Kidney (tissue), 14 donors: ENCODE measurements around the gene FASTK. TPM values are rescaled to one million over a fixed set of nuclear protein-coding genes. Genes with fewer than 3 reads are reported as not detected.

Source experiments
- DNase-seq, 5 donors: peaks; one replicate each; pipeline ENCODE4 v3.0.0-alpha.2; 2013 to 2020
- FAIRE-seq: peaks from 2 replicates; lab custom pipeline; 2012; peaks lifted over from hg19 to GRCh38; lab: Jason Lieb, UNC
- H3K27ac ChIP-seq, 2 donors: one replicate each; pipeline ENCODE4 v1.7.0; 2013; ENCODE audit warnings: low read depth in 2 of 2, low read length in 2 of 2, inconsistent platforms in 1 of 2
- H3K27me3 ChIP-seq: one replicate; pipeline ENCODE4 v1.7.1; 2013; ENCODE audit warnings: low read length, inconsistent platforms; ENCODE audit not compliant: control insufficient read depth, insufficient read depth
- H3K36me3 ChIP-seq, 3 donors: one replicate each; pipeline versions ENCODE4 v1.7.0 to v1.7.1; 2013; ENCODE audit warnings: low read length in 3 of 3, control low read depth in 1 of 3, inconsistent platforms in 1 of 3; ENCODE audit not compliant: insufficient read depth in 3 of 3, control insufficient read depth in 2 of 3
- H3K4me1 ChIP-seq, 3 donors: one replicate each; pipeline versions ENCODE4 v1.7.0 to v1.7.1; 2013; ENCODE audit warnings: low read length in 3 of 3, inconsistent platforms in 1 of 3, low read depth in 1 of 3; ENCODE audit not compliant: control insufficient read depth in 2 of 3, insufficient read depth in 2 of 3
- H3K4me3 ChIP-seq, 3 donors: one replicate each; pipeline versions ENCODE4 v1.7.0 to v1.8.1; 2013; ENCODE audit warnings: low read length in 3 of 3, control low read depth in 1 of 3, inconsistent platforms in 1 of 3
- H3K9ac ChIP-seq, 3 donors: one replicate each; pipeline versions ENCODE4 v1.7.0 to v1.7.1; 2013; ENCODE audit warnings: low read length in 3 of 3, control low read depth in 1 of 3, inconsistent platforms in 1 of 3
- H3K9me3 ChIP-seq, 3 donors: one replicate each; pipeline versions ENCODE4 v1.7.0 to v1.7.1; 2013; ENCODE audit warnings: low read length in 3 of 3, control low read depth in 1 of 3, inconsistent platforms in 1 of 3; ENCODE audit not compliant: control insufficient read depth in 2 of 3, insufficient read depth in 1 of 3
- intact Hi-C: fragments of 100-400 bp; cut with DNase I; formaldehyde crosslinking; loops from one replicate; pipeline ENCODE4 v1.11.1; 2022
- polyA plus RNA-seq: library from polyadenylated mRNA; stranded (reverse); fragments of 350-450 nt; fragmentation: Illumina TruSeq; extraction: RNeasy Lipid Tissue Mini Kit (QIAGEN cat#74804); gene quantifications from one replicate; pipeline ENCODE4 v1.2.3, GENCODE V29; 2014; ENCODE audit warnings: low read depth, low replicate concordance; ENCODE audit not compliant: insufficient read depth
- total RNA-seq: library from RNA; stranded (reverse); fragmentation: NEBNext Ultra II Directional; extraction: Animal tissue kit (Norgen Biotek cat#: 25700); gene quantifications from one replicate; pipeline ENCODE4 v1.2.1, GENCODE V29; 2021
- TF ChIP-seq, protein P1 (sequence below): IDR thresholded peaks from 3 replicates; pipeline ENCODE4 v1.5.1; 2012; ENCODE audit warnings: mild to moderate bottlenecking, moderate library complexity, borderline replicate concordance; ENCODE audit not compliant: insufficient read depth; ENCODE audit errors: extremely low read depth
- donor health status: control.
- donor health status: control.
- donor health status: control.
- donor health status: control.
- donor health status: control.
- donor health status: DM: yes; HTN: yes; CAD: no.
- donor health status: Normal renal cell carcinoma (clear cell type).

FASTK gene
- total and polyA plus RNA-seq, 2 donors from 2014 or later, result 71.2 to 116 TPM

DNA sequence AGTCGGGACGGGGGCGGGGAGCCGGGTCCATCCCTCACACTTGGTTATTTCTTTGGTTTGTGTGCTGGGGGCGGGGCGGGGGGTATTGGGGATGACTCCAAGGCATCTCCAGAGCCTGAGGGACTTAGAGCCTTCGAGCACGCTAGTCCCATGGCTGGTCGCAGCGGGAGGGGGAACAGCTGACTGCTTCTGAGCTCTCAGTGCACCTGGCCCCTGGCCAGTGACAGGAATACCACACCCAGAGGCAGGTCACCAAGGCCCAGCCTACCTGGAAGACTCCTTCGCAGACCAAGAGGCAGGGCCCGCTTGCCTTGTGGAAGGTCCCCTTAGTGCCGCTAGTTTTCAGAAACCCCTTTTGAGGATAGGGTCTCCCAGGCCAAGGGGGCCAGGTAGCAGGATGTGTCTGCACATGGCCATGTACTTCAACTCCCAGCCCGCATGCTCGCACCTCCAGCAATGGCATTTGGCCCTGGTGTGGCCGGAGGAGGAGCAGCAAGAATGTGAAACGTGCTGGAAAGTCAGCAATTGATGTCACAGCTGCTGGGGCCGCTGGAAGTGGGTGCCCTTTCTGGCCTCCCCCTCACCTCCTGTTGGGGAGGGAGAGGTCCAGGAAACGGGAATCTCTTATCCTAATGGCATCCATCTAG, 46.0 kb upstream of the FASTK start:
- peaks cover 0 to 5% (median 0%) of the 10 kb centered on the region in 3 donors for H3K4me1 ChIP-seq
- TF ChIP-seq, protein P1, sequence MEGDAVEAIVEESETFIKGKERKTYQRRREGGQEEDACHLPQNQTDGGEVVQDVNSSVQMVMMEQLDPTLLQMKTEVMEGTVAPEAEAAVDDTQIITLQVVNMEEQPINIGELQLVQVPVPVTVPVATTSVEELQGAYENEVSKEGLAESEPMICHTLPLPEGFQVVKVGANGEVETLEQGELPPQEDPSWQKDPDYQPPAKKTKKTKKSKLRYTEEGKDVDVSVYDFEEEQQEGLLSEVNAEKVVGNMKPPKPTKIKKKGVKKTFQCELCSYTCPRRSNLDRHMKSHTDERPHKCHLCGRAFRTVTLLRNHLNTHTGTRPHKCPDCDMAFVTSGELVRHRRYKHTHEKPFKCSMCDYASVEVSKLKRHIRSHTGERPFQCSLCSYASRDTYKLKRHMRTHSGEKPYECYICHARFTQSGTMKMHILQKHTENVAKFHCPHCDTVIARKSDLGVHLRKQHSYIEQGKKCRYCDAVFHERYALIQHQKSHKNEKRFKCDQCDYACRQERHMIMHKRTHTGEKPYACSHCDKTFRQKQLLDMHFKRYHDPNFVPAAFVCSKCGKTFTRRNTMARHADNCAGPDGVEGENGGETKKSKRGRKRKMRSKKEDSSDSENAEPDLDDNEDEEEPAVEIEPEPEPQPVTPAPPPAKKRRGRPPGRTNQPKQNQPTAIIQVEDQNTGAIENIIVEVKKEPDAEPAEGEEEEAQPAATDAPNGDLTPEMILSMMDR, result no peak
- peaks cover 0 to 24% (median 13%) of the 10 kb centered on the region in 3 donors for H3K36me3 ChIP-seq
- peak in 1 of 5 donors; percentile 69 for DNase-seq
- no peak for FAIRE-seq
- intact Hi-C loops, result no loop called here
- no peak overlapping the region for H3K4me3 ChIP-seq
- H3K9me3 ChIP-seq, result no peaks in the 10 kb centered on the region
- no peaks in the 10 kb centered on the region for H3K27me3 ChIP-seq
- no peak overlapping the region for H3K27ac ChIP-seq
- no peak overlapping the region for H3K9ac ChIP-seq

DNA sequence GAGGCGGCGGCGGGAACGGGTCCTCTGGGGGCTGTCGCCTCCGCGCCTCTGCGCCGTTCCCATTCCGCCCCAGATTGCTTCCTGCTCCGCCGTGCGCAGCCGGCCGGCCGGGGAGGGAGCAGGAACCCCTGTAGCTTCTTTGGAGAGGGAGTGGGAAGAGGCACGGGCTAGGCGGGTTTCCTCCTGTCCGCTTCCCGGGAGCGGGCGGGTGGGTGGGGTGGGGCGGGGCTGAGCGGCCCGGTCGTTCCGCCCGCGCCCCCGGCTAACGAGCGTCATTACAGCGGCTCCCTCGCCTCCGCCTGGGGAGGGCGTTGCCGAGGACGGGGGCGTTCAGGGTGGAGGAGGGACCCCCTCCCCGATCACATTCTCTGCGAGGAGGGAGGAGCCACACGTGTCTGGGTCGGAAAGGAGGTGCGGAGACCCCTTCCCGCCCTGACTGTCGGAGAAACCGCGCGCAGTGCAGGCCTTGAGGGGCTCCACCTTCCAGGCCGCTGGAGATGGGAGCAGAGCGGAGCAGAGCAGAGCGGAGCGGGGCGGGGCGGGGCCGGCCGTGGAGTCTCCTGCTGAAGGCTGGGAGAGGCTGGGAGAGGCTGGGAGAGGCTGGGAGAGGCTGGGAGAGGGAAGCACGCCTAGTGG, 45.4 kb upstream of the FASTK start:
- no peak overlapping the region for H3K9ac ChIP-seq
- TF ChIP-seq, protein P1, result no peak
- no peaks in the 10 kb centered on the region for H3K9me3 ChIP-seq
- FAIRE-seq (no peak), DNase-seq (peak in 3 of 5 donors; percentile 52 to 75 (median 64))
- intact Hi-C loops, result no loop called here
- H3K27ac ChIP-seq, result no peak overlapping the region
- H3K4me3 ChIP-seq, result peak overlapping the region in 2 of 3 donors; percentile 12 to 46
- H3K27me3 ChIP-seq, result no peaks in the 10 kb centered on the region
- peaks cover 0 to 23% (median 13%) of the 10 kb centered on the region in 3 donors for H3K36me3 ChIP-seq
- H3K4me1 ChIP-seq, result peaks cover 0 to 5% (median 0%) of the 10 kb centered on the region in 3 donors

DNA sequence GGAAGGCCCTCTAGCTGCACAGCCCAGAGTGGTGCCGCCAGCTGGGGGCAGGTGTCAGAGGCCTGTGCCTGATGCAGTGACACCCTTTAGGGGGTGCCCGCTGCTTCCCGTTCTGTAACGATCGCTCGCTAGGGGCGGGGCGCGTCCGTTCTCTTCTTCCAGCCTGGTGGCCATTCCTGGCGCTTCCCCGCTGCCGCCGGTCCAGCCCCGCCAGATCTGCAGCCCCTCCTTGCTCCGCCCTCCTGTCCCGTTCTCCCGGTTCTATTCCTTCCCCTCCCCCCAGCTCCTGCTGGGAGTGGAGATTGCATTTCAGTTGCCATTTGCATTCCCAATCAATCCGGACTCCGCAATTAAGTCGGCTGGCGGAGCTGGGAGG, 44.8 kb upstream of the FASTK start:
- H3K27ac ChIP-seq, result no peak overlapping the region
- intact Hi-C loops, result no loop called here
- DNase-seq (peak in 4 of 5 donors; percentile 66 to 84 (median 72)), FAIRE-seq (no peak)
- TF ChIP-seq, protein P1, result no peak
- H3K4me3 ChIP-seq, result peak overlapping the region in 2 of 3 donors; percentile 12 to 46
- no peaks in the 10 kb centered on the region for H3K9me3 ChIP-seq
- H3K36me3 ChIP-seq, result peaks cover 0 to 25% (median 17%) of the 10 kb centered on the region in 3 donors
- no peak overlapping the region for H3K9ac ChIP-seq
- peaks cover 0 to 5% (median 0%) of the 10 kb centered on the region in 3 donors for H3K4me1 ChIP-seq
- H3K27me3 ChIP-seq, result no peaks in the 10 kb centered on the region
